ENCODE measurements around the gene CNIH4.
"Not testable (repeated sequence)": the region's sequence is repeated elsewhere in the genome, so short reads cannot be mapped to it uniquely, and the experiment has no call there.

The CNIH4 gene

GRCh38 chr1:224392411-224393249 is 36.0 kb downstream of the CNIH4 start:
- in situ Hi-C loops (cut with MboI; ENCODE audit: low sequenced_read_pairs) = no loop called here

GRCh38 chr1:224393294-224393693 is 36.6 kb downstream of the CNIH4 start:
- in situ Hi-C loops (cut with MboI; ENCODE audit: low sequenced_read_pairs) = no loop called here

GRCh38 chr1:224399887-224400286 is 43.2 kb downstream of the CNIH4 start:
- in situ Hi-C loops (cut with MboI; ENCODE audit: low sequenced_read_pairs) = no loop called here

- in situ Hi-C loops (cut with MboI; ENCODE audit: low sequenced_read_pairs) = no loop called here
Measured at GRCh38 chr1:224402472-224403036, 45.9 kb downstream of the CNIH4 start.

GRCh38 chr1:224404916-224405603 is 48.4 kb downstream of the CNIH4 start:
- in situ Hi-C loops (cut with MboI; ENCODE audit: low sequenced_read_pairs) = no loop called here

GRCh38 chr1:224405604-224405970 is 48.9 kb downstream of the CNIH4 start:
- in situ Hi-C loops (cut with MboI; ENCODE audit: low sequenced_read_pairs) = no loop called here

GRCh38 chr1:224406216-224406615 is 49.5 kb downstream of the CNIH4 start:
- in situ Hi-C loops (cut with MboI; ENCODE audit: low sequenced_read_pairs) = no loop called here

- in situ Hi-C loops (cut with MboI; ENCODE audit: low sequenced_read_pairs) = no loop called here
Measured at GRCh38 chr1:224407571-224408293, 51.1 kb downstream of the CNIH4 start.

- in situ Hi-C loops (cut with MboI; ENCODE audit: low sequenced_read_pairs) = no loop called here
Measured at GRCh38 chr1:224408294-224408590, 51.6 kb downstream of the CNIH4 start.

GRCh38 chr1:224411766-224412165 is 55.1 kb downstream of the CNIH4 start:
- in situ Hi-C loops (cut with MboI; ENCODE audit: low sequenced_read_pairs) = no loop called here

GRCh38 chr1:224420106-224420505 is 63.4 kb downstream of the CNIH4 start:
- in situ Hi-C loops (cut with MboI; ENCODE audit: low sequenced_read_pairs) = no loop called here

GRCh38 chr1:224425279-224425884 is 68.7 kb downstream of the CNIH4 start:
- in situ Hi-C loops (cut with MboI; ENCODE audit: low sequenced_read_pairs) = no loop called here

GRCh38 chr1:224426869-224427268 is 70.2 kb downstream of the CNIH4 start:
- in situ Hi-C loops (cut with MboI; ENCODE audit: low sequenced_read_pairs) = not testable (repeated sequence)

- in situ Hi-C loops (cut with MboI; ENCODE audit: low sequenced_read_pairs) = no loop called here
Measured at GRCh38 chr1:224427346-224427745, 70.7 kb downstream of the CNIH4 start.

- in situ Hi-C loops (cut with MboI; ENCODE audit: low sequenced_read_pairs) = not testable (repeated sequence)
Measured at GRCh38 chr1:224428713-224429112, 72.0 kb downstream of the CNIH4 start.

All from HL-60/S4 (cell line).